Measurements from ENCODE around the gene PCNX3. TPM values are rescaled to one million over a fixed set of nuclear protein-coding genes. Genes with fewer than 3 reads are reported as not detected.
A peak's percentile ranks its signal among the peaks of the same experiment; 100 is the strongest.

The PCNX3 gene
- total RNA-seq, 1 donor from 2014 or later: 61.8 TPM

GRCh38 chr11:65592858-65593517 lies 22.6 kb upstream of the PCNX3 start:
- H3K36me3 Mint-ChIP-seq: peaks cover 7% of the 10 kb centered on the region
- H3K27ac Mint-ChIP-seq: no peak overlapping the region
- DNase-seq (ENCODE audit: low spot score in 2 of 2, unreplicated experiment in 2 of 2): no peak
- H3K4me1 Mint-ChIP-seq: peaks cover 14% of the 10 kb centered on the region
- no peak for TF ChIP-seq CTCF (IDR thresholded peaks at IDR 0.05; ENCODE audit: unreplicated experiment)
- H3K27me3 Mint-ChIP-seq (ENCODE audit: low read depth): peaks cover 22% of the 10 kb centered on the region
- H3K4me3 Mint-ChIP-seq: peak overlapping the region; percentile 51
- H3K9me3 Mint-ChIP-seq: no peaks in the 10 kb centered on the region

- H3K4me3 Mint-ChIP-seq: peak overlapping the region; percentile 51
- no peak for TF ChIP-seq CTCF (IDR thresholded peaks at IDR 0.05; ENCODE audit: unreplicated experiment)
- no peak overlapping the region for H3K27ac Mint-ChIP-seq
- H3K27me3 Mint-ChIP-seq (ENCODE audit: low read depth): peaks cover 22% of the 10 kb centered on the region
- peaks cover 7% of the 10 kb centered on the region for H3K36me3 Mint-ChIP-seq
- no peaks in the 10 kb centered on the region for H3K9me3 Mint-ChIP-seq
- H3K4me1 Mint-ChIP-seq: peaks cover 14% of the 10 kb centered on the region
- no peak for DNase-seq (ENCODE audit: low spot score in 2 of 2, unreplicated experiment in 2 of 2)
Measured at GRCh38 chr11:65593518-65594414, 21.8 kb upstream of the PCNX3 start.

- DNase-seq (ENCODE audit: low spot score in 2 of 2, unreplicated experiment in 2 of 2): no peak
- TF ChIP-seq CTCF (IDR thresholded peaks at IDR 0.05; ENCODE audit: unreplicated experiment): no peak
- H3K27me3 Mint-ChIP-seq (ENCODE audit: low read depth): peaks cover 22% of the 10 kb centered on the region
- no peak overlapping the region for H3K27ac Mint-ChIP-seq
- H3K9me3 Mint-ChIP-seq: no peaks in the 10 kb centered on the region
- H3K4me3 Mint-ChIP-seq: no peak overlapping the region
- peaks cover 14% of the 10 kb centered on the region for H3K4me1 Mint-ChIP-seq
- peaks cover 11% of the 10 kb centered on the region for H3K36me3 Mint-ChIP-seq
Measured at GRCh38 chr11:65595131-65595530, 20.4 kb upstream of the PCNX3 start.

GRCh38 chr11:65595543-65596281 lies 19.9 kb upstream of the PCNX3 start, which contains the start of gene KCNK7:
TSS of gene KCNK7 (minus strand) at chr11:65595800. CDS start at chr11:65595772, 28 bp downstream.
- H3K36me3 Mint-ChIP-seq: peaks cover 7% of the 10 kb centered on the region
- H3K4me3 Mint-ChIP-seq: no peak within 1 kb of the TSS
- H3K9me3 Mint-ChIP-seq: no peaks in the 10 kb centered on the region
- peaks cover 17% of the 10 kb centered on the region for H3K27me3 Mint-ChIP-seq (ENCODE audit: low read depth)
- peaks cover 10% of the 10 kb centered on the region for H3K4me1 Mint-ChIP-seq
- no peak within 1 kb of the TSS for H3K27ac Mint-ChIP-seq
- no peak for DNase-seq (ENCODE audit: low spot score in 2 of 2, unreplicated experiment in 2 of 2)
- no peak for TF ChIP-seq CTCF (IDR thresholded peaks at IDR 0.05; ENCODE audit: unreplicated experiment)

- H3K27me3 Mint-ChIP-seq (ENCODE audit: low read depth): peaks cover 13% of the 10 kb centered on the region
- H3K36me3 Mint-ChIP-seq: peaks cover 7% of the 10 kb centered on the region
- no peak overlapping the region for H3K4me3 Mint-ChIP-seq
- no peak overlapping the region for H3K27ac Mint-ChIP-seq
- H3K4me1 Mint-ChIP-seq: peaks cover 10% of the 10 kb centered on the region
- no peak for DNase-seq (ENCODE audit: low spot score in 2 of 2, unreplicated experiment in 2 of 2)
- no peak for TF ChIP-seq CTCF (IDR thresholded peaks at IDR 0.05; ENCODE audit: unreplicated experiment)
- H3K9me3 Mint-ChIP-seq: no peaks in the 10 kb centered on the region
Measured at GRCh38 chr11:65596520-65596919, 19.1 kb upstream of the PCNX3 start.

Measured in mesothelial cell of epicardium (in vitro differentiated cells).